Erythroblast (primary cell): ENCODE measurements around the gene SLCO2A1.

Experiments
- GATA1 ChIP-seq: IDR thresholded peaks from 2 replicates; pipeline ENCODE4 v1.6.1; 2011; ENCODE audit warnings: low read depth, mild to moderate bottlenecking, control low read depth, low read length, moderate library complexity
- POLR2A ChIP-seq: IDR thresholded peaks from 2 replicates; pipeline ENCODE4 v1.6.1; 2011; ENCODE audit warnings: mild to moderate bottlenecking, low read length

DNA sequence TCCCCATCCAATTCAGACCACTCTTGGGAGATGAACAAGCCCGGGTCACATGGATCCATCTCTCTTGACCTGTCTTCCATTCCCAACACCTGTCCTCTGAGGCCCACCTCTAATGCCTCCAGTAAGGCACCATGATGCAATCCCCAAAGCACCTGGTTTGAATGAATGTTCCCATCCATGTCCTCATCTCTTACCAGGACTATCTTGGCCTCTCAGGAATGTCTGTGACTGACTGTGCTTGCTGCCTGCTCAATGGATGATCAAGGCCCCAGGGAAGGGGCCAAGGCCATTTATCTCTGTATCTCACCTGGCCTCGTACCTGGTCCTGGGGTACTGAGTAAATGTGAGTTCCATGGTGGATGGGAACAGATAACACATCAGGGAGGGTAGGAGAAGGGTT, 49.7 kb downstream of the SLCO2A1 start:
- TF ChIP-seq POLR2A (no peak), GATA1 (no peak)
